Effector memory CD8-positive, alpha-beta T cell (primary cell): ENCODE data around the gene PDLIM5.

Source experiments
- ATAC-seq: fragments of 150-1000 bp; cut with Tn5 transposase; replicated peaks from 2 replicates; pipeline ENCODE4 v1.10.0; 2021; ENCODE audit warnings: mild to moderate bottlenecking, moderate library complexity
- DNase-seq, 3 experiments: peaks; one replicate each; pipeline ENCODE4 v3.0.0; 2021
- H3K27ac Mint-ChIP-seq, 2 donors: one replicate each; pipeline ENCODE4 v1.8.0; 2022; ENCODE audit warnings: mild to moderate bottlenecking in 2 of 2, mixed read lengths in 2 of 2, moderate library complexity in 2 of 2
- H3K27me3 Mint-ChIP-seq, 2 donors: one replicate each; pipeline ENCODE4 v1.8.0; 2022; ENCODE audit warnings: mixed read lengths in 2 of 2
- H3K36me3 Mint-ChIP-seq: one replicate; pipeline ENCODE4 v1.8.0; 2022; ENCODE audit warnings: mild to moderate bottlenecking, moderate library complexity, mixed read lengths; ENCODE audit not compliant: insufficient read depth
- H3K4me1 Mint-ChIP-seq, 2 donors: one replicate each; pipeline ENCODE4 v1.8.0; 2022; ENCODE audit warnings: low read depth in 2 of 2, mixed read lengths in 2 of 2
- H3K4me3 Mint-ChIP-seq, 2 donors: one replicate each; pipeline ENCODE4 v1.8.0; 2022; ENCODE audit warnings: mild to moderate bottlenecking in 2 of 2, mixed read lengths in 2 of 2, moderate library complexity in 2 of 2
- H3K9me3 Mint-ChIP-seq, 2 donors: one replicate each; pipeline ENCODE4 v1.8.0; 2022; ENCODE audit warnings: mixed read lengths in 2 of 2

PDLIM5 gene

GRCh38 chr4:94519925-94520789 lies 68.4 kb downstream of the PDLIM5 start:
- Mint-ChIP-seq H3K36me3 (peaks cover 3% of the 10 kb centered on the region), H3K27ac (no peak overlapping the region), H3K4me1 (peaks cover 8% of the 10 kb centered on the region in 2 donors), H3K4me3 (no peak overlapping the region), H3K9me3 (no peaks in the 10 kb centered on the region), H3K27me3 (no peaks in the 10 kb centered on the region)
- DNase-seq (no peak), ATAC-seq (no peak)

GRCh38 chr4:94523033-94523580 lies 71.4 kb downstream of the PDLIM5 start:
- Mint-ChIP-seq H3K4me3 (no peak overlapping the region), H3K9me3 (no peaks in the 10 kb centered on the region), H3K27ac (no peak overlapping the region), H3K36me3 (peaks cover 3% of the 10 kb centered on the region), H3K27me3 (no peaks in the 10 kb centered on the region), H3K4me1 (peaks cover 5% of the 10 kb centered on the region in 2 donors)
- DNase-seq (no peak), ATAC-seq (no peak)

GRCh38 chr4:94523617-94524016 lies 71.9 kb downstream of the PDLIM5 start:
- ATAC-seq (no peak), DNase-seq (no peak)
- H3K9me3 Mint-ChIP-seq: no peaks in the 10 kb centered on the region

GRCh38 chr4:94525993-94526728 lies 74.4 kb downstream of the PDLIM5 start:
- Mint-ChIP-seq H3K27me3 (no peaks in the 10 kb centered on the region), H3K36me3 (peaks cover 3% of the 10 kb centered on the region), H3K9me3 (no peaks in the 10 kb centered on the region), H3K27ac (peak overlapping the region in 1 of 2 donors; percentile 58), H3K4me1 (no peaks in the 10 kb centered on the region), H3K4me3 (no peak overlapping the region)
- DNase-seq (no peak), ATAC-seq (no peak)

More at GRCh38 chr4:94523617-94524016, 71.9 kb downstream of the PDLIM5 start:
- H3K27ac Mint-ChIP-seq: no peak overlapping the region
- peaks cover 5% of the 10 kb centered on the region in 2 donors for H3K4me1 Mint-ChIP-seq
- no peak overlapping the region for H3K4me3 Mint-ChIP-seq
- no peaks in the 10 kb centered on the region for H3K27me3 Mint-ChIP-seq
- peaks cover 3% of the 10 kb centered on the region for H3K36me3 Mint-ChIP-seq

GRCh38 chr4:94527556-94528233 lies 76.0 kb downstream of the PDLIM5 start:
- no peaks in the 10 kb centered on the region for H3K27me3 Mint-ChIP-seq
- DNase-seq (no peak), ATAC-seq (no peak)
- H3K36me3 Mint-ChIP-seq: peaks cover 3% of the 10 kb centered on the region
- H3K9me3 Mint-ChIP-seq: no peaks in the 10 kb centered on the region
- no peak overlapping the region for H3K4me3 Mint-ChIP-seq
- no peaks in the 10 kb centered on the region for H3K4me1 Mint-ChIP-seq
- no peak overlapping the region for H3K27ac Mint-ChIP-seq

GRCh38 chr4:94528792-94529451 lies 77.2 kb downstream of the PDLIM5 start:
- no peak for ATAC-seq
- no peak overlapping the region for H3K27ac Mint-ChIP-seq
- DNase-seq: no peak
- H3K4me1 Mint-ChIP-seq: peaks cover 2 to 4% of the 10 kb centered on the region in 2 donors
- H3K27me3 Mint-ChIP-seq: no peaks in the 10 kb centered on the region
- H3K36me3 Mint-ChIP-seq: peaks cover 3% of the 10 kb centered on the region
- no peak overlapping the region for H3K4me3 Mint-ChIP-seq
- H3K9me3 Mint-ChIP-seq: no peaks in the 10 kb centered on the region

GRCh38 chr4:94530073-94530472 lies 78.3 kb downstream of the PDLIM5 start:
- DNase-seq (no peak), ATAC-seq (no peak)
- Mint-ChIP-seq H3K36me3 (no peaks in the 10 kb centered on the region), H3K9me3 (no peaks in the 10 kb centered on the region), H3K27me3 (no peaks in the 10 kb centered on the region), H3K4me3 (no peak overlapping the region), H3K27ac (no peak overlapping the region), H3K4me1 (peaks cover 2 to 4% of the 10 kb centered on the region in 2 donors)

- ATAC-seq: no peak
- H3K36me3 Mint-ChIP-seq: no peaks in the 10 kb centered on the region
- no peaks in the 10 kb centered on the region for H3K27me3 Mint-ChIP-seq
- H3K4me1 Mint-ChIP-seq: peaks cover 4% of the 10 kb centered on the region in 2 donors
- DNase-seq: no peak
- H3K4me3 Mint-ChIP-seq: no peak overlapping the region
- H3K9me3 Mint-ChIP-seq: no peaks in the 10 kb centered on the region
- H3K27ac Mint-ChIP-seq: no peak overlapping the region
Measured at GRCh38 chr4:94531991-94532789, 80.4 kb downstream of the PDLIM5 start.

- peaks cover 4% of the 10 kb centered on the region in 2 donors for H3K4me1 Mint-ChIP-seq
- no peak for ATAC-seq
- no peak overlapping the region for H3K27ac Mint-ChIP-seq
Measured at GRCh38 chr4:94533405-94534223, 81.9 kb downstream of the PDLIM5 start.

GRCh38 chr4:94534401-94535312 lies 82.9 kb downstream of the PDLIM5 start:
- H3K4me3 Mint-ChIP-seq: no peak overlapping the region
- ATAC-seq (no peak), DNase-seq (no peak)
- H3K4me1 Mint-ChIP-seq: peaks cover 4 to 9% of the 10 kb centered on the region in 2 donors
- H3K27me3 Mint-ChIP-seq: no peaks in the 10 kb centered on the region
- H3K36me3 Mint-ChIP-seq: no peaks in the 10 kb centered on the region
- H3K9me3 Mint-ChIP-seq: no peaks in the 10 kb centered on the region
- H3K27ac Mint-ChIP-seq: no peak overlapping the region

More at GRCh38 chr4:94533405-94534223, 81.9 kb downstream of the PDLIM5 start:
- Mint-ChIP-seq H3K36me3 (no peaks in the 10 kb centered on the region), H3K27me3 (no peaks in the 10 kb centered on the region), H3K9me3 (no peaks in the 10 kb centered on the region), H3K4me3 (no peak overlapping the region)
- no peak for DNase-seq

- Mint-ChIP-seq H3K27ac (no peak overlapping the region), H3K27me3 (no peaks in the 10 kb centered on the region), H3K4me3 (no peak overlapping the region), H3K36me3 (no peaks in the 10 kb centered on the region), H3K9me3 (no peaks in the 10 kb centered on the region), H3K4me1 (peaks cover 4 to 10% of the 10 kb centered on the region in 2 donors)
- no peak for DNase-seq
- no peak for ATAC-seq
Measured at GRCh38 chr4:94536049-94536448, 84.3 kb downstream of the PDLIM5 start.
